Endothelial cell of hepatic sinusoid (primary cell): ENCODE data around the gene SUSD1.

Experiments used
- in situ Hi-C: cut with HindIII; loops from 2 replicates; pipeline ENCODE4 v1.10.0; 2017; ENCODE audit warnings: low sequenced_read_pairs

SUSD1 gene

GRCh38 chr9:112073639-112074173, 101.4 kb downstream of the SUSD1 start:
- in situ Hi-C loops: loop anchor here (25.0 kb wide), 1 partner anchor 311 kb away; no protein-coding TSS in a partner anchor

- in situ Hi-C loops: loop anchor here (25.0 kb wide), 1 partner anchor 311 kb away; no protein-coding TSS in a partner anchor
These were observed 102.1 kb downstream of the SUSD1 start for GRCh38 chr9:112072721-112073638.

GRCh38 chr9:112069318-112070169, 105.6 kb downstream of the SUSD1 start:
- in situ Hi-C loops: loop anchor here (25.0 kb wide), 1 partner anchor 307 kb away; no protein-coding TSS in a partner anchor

GRCh38 chr9:112065806-112066606, 109.1 kb downstream of the SUSD1 start:
- in situ Hi-C loops: loop anchor here (25.0 kb wide), 1 partner anchor 304 kb away; no protein-coding TSS in a partner anchor

- in situ Hi-C loops: loop anchor here (25.0 kb wide), 1 partner anchor 303 kb away; no protein-coding TSS in a partner anchor
These were observed 110.2 kb downstream of the SUSD1 start for GRCh38 chr9:112064871-112065270.

- in situ Hi-C loops: loop anchor here (25.0 kb wide), 1 partner anchor 301 kb away; no protein-coding TSS in a partner anchor
These were observed 111.5 kb downstream of the SUSD1 start for GRCh38 chr9:112063586-112063985.

GRCh38 chr9:112063151-112063550, 111.9 kb downstream of the SUSD1 start:
- in situ Hi-C loops: loop anchor here (25.0 kb wide), 1 partner anchor 301 kb away; no protein-coding TSS in a partner anchor

GRCh38 chr9:112061152-112061740, 113.9 kb downstream of the SUSD1 start:
- in situ Hi-C loops: loop anchor here (25.0 kb wide), 1 partner anchor 299 kb away; no protein-coding TSS in a partner anchor

- in situ Hi-C loops: loop anchor here (25.0 kb wide), 1 partner anchor 298 kb away; no protein-coding TSS in a partner anchor
These were observed 115.2 kb downstream of the SUSD1 start for GRCh38 chr9:112059966-112060320.

- in situ Hi-C loops: loop anchor here (25.0 kb wide), 1 partner anchor 297 kb away; no protein-coding TSS in a partner anchor
These were observed 115.7 kb downstream of the SUSD1 start for GRCh38 chr9:112059145-112059965.

- in situ Hi-C loops: loop anchor here (25.0 kb wide), 1 partner anchor 295 kb away; no protein-coding TSS in a partner anchor
These were observed 118.1 kb downstream of the SUSD1 start for GRCh38 chr9:112056996-112057395.

- in situ Hi-C loops: loop anchor here (5.0 to 25.0 kb wide), 2 partner anchors 103 to 293 kb away; no protein-coding TSS in a partner anchor
These were observed 120.2 kb downstream of the SUSD1 start for GRCh38 chr9:112054916-112055315.

- in situ Hi-C loops: loop anchor here (5.0 to 25.0 kb wide), 2 partner anchors 100 to 290 kb away; no protein-coding TSS in a partner anchor
These were observed 123.3 kb downstream of the SUSD1 start for GRCh38 chr9:112051812-112052211.

GRCh38 chr9:112050544-112051475, 124.3 kb downstream of the SUSD1 start:
- in situ Hi-C loops: loop anchor here (5.0 to 25.0 kb wide), 2 partner anchors 99 to 289 kb away; no protein-coding TSS in a partner anchor

GRCh38 chr9:112049811-112050516, 125.1 kb downstream of the SUSD1 start:
- in situ Hi-C loops: loop anchor here (5.0 to 25.0 kb wide), 2 partner anchors 98 to 288 kb away; no protein-coding TSS in a partner anchor

GRCh38 chr9:112048924-112049691, 126.0 kb downstream of the SUSD1 start:
- in situ Hi-C loops: no loop called here
